C4-2B (cell line): Measurements from ENCODE around the gene GPC5.

Experiments used
- CTCF ChIP-seq: fragments of 450-650 bp; conservative IDR thresholded peaks from 2 replicates; pipeline ENCODE4 v1.5.1; 2017; ENCODE audit warnings: mild to moderate bottlenecking
- ZFX ChIP-seq: fragments of 450-650 bp; IDR thresholded peaks from 2 replicates; pipeline ENCODE4 v1.6.1; 2017

DNA sequence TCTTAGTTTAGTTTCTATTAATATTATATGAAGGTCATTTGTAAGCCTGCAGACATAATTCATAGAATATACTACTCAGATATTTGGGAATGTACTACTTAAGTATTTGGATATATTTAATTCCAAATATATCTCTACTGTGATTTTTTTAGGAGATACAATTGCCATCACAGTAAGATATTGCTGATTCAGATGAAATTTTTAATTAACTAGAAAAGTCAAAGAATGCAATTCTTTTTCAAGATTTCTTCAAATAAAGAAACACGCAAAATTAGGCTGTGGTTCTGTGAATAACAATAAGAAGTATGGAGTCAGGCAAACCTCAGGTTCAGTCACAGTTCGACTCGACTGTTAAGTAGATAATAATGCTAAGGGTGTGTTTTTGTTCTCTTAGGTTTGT lies 1277.8 kb downstream of the GPC5 start:
- TF ChIP-seq CTCF (no peak), ZFX (no peak)
